Body of pancreas (tissue), 4 donors: ENCODE measurements around the gene HIP1. TPM values are rescaled to one million over a fixed set of nuclear protein-coding genes. Genes with fewer than 3 reads are reported as not detected.

Source experiments
- ATAC-seq: fragments of 150-250 bp; one replicate; pipeline ENCODE4 v1.9.1; 2016
- DNase-seq, 4 donors: peaks; one replicate each; pipeline ENCODE4 v3.0.0-alpha.2; 2019
- H3K27ac ChIP-seq, 4 donors: fragments of 200-600 bp; sonication (generic); 1 replicate in 3 of 4; 2 replicates in 1 of 4; pipeline versions ENCODE4 v1.5.1 to v1.6.1; 2016 to 2019; ENCODE audit warnings: mild to moderate bottlenecking in 1 of 4, mixed read lengths in 1 of 4, moderate library complexity in 1 of 4
- H3K27me3 ChIP-seq, 2 donors: fragments of 200-600 bp; sonication (generic); one replicate each; pipeline ENCODE4 v1.6.0; 2016; ENCODE audit warnings: mild to moderate bottlenecking in 1 of 2
- H3K36me3 ChIP-seq, 2 donors: fragments of 200-600 bp; sonication (generic); replicated peaks in 1 of 2; 2 replicates each; pipeline ENCODE4 v1.5.1; 2016; ENCODE audit warnings: low read depth in 2 of 2; ENCODE audit not compliant: insufficient read depth in 1 of 2
- H3K4me1 ChIP-seq: fragments of 200-600 bp; sonication (generic); one replicate; pipeline ENCODE4 v1.6.0; 2016
- H3K4me3 ChIP-seq, 2 donors: fragments of 200-600 bp; sonication (generic); 1 replicate in 1 of 2; 2 replicates in 1 of 2; pipeline ENCODE4 v1.5.1; 2016 to 2019
- H3K9me3 ChIP-seq, 3 donors: fragments of 200-600 bp; sonication (generic); 1 replicate in 2 of 3; 2 replicates in 1 of 3; pipeline ENCODE4 v1.5.1; 2016
- CTCF ChIP-seq, 7 experiments: fragments of 450-650 bp in 4 of 7; fragments of 200-600 bp in 3 of 7; sonication (generic) in 3 of 7; IDR thresholded peaks; one replicate each; pipeline ENCODE4 v1.5.1; 2016 to 2019; ENCODE audit warnings: antibody characterized with exemption in 7 of 7
- POLR2A ChIP-seq, 3 donors: fragments of 450-650 bp; IDR thresholded peaks; one replicate each; pipeline ENCODE4 v1.6.1; 2016; ENCODE audit warnings: antibody characterized with exemption in 3 of 3, mild to moderate bottlenecking in 2 of 3
- WGBS, 2 donors: methylation state at CpG; one replicate each; pipeline ENCODE4 v1.1.5; 2017; 5-methylcytosine and 5-hydroxymethylcytosine counted together
- intact Hi-C: fragments of 100-400 bp; cut with DNase I; formaldehyde crosslinking; loops from one replicate; pipeline ENCODE4 v1.15.1; 2023
- total RNA-seq, 2 donors: library from RNA; depleted of rRNA; stranded (reverse); fragments of >200 nt; gene quantifications; one replicate each; pipeline ENCODE4 v1.1.0, GENCODE V29; 2016

The HIP1 gene
- total RNA-seq, 2 donors from 2014 or later = 8.3 to 14.5 TPM

- TF ChIP-seq POLR2A (IDR thresholded peaks at IDR 0.05) (no peak), CTCF (IDR thresholded peaks at IDR 0.05) (no peak)
- H3K9me3 ChIP-seq = no peaks in the 10 kb centered on the region
- no peak overlapping the region for H3K27ac ChIP-seq
- H3K4me1 ChIP-seq = no peaks in the 10 kb centered on the region
- DNase-seq = no peak
- intact Hi-C loops = no loop called here
- no peak overlapping the region for H3K4me3 ChIP-seq
- 72 to 77% methylated on average over 9 of the region's 9 CpGs for WGBS, 2 donors
- ATAC-seq = no peak
- no peaks in the 10 kb centered on the region for H3K27me3 ChIP-seq
- no peaks in the 10 kb centered on the region for H3K36me3 ChIP-seq
Observed at GRCh38 chr7:75631711-75632110, 107.0 kb downstream of the HIP1 start.

- intact Hi-C loops = no loop called here
Observed at GRCh38 chr7:75630549-75630948, 108.2 kb downstream of the HIP1 start.

GRCh38 chr7:75629044-75629443 is 109.7 kb downstream of the HIP1 start:
- TF ChIP-seq CTCF (IDR thresholded peaks at IDR 0.05) (no peak), POLR2A (IDR thresholded peaks at IDR 0.05) (no peak)
- Histone ChIP-seq H3K4me3 (no peak overlapping the region), H3K27ac (no peak overlapping the region), H3K27me3 (no peaks in the 10 kb centered on the region), H3K4me1 (no peaks in the 10 kb centered on the region), H3K36me3 (no peaks in the 10 kb centered on the region), H3K9me3 (no peaks in the 10 kb centered on the region)
- ATAC-seq = no peak
- 88 to 97% methylated on average over 8 of the region's 8 CpGs for WGBS, 2 donors
- no peak for DNase-seq
- intact Hi-C loops = no loop called here

More at GRCh38 chr7:75630549-75630948, 108.2 kb downstream of the HIP1 start:
- no peaks in the 10 kb centered on the region for H3K36me3 ChIP-seq
- H3K4me1 ChIP-seq = no peaks in the 10 kb centered on the region
- no peak for DNase-seq
- 68 to 90% methylated on average over 3 of the region's 3 CpGs for WGBS, 2 donors
- ATAC-seq = no peak
- no peak overlapping the region for H3K27ac ChIP-seq
- H3K27me3 ChIP-seq = no peaks in the 10 kb centered on the region
- no peak for TF ChIP-seq CTCF (IDR thresholded peaks at IDR 0.05)
- TF ChIP-seq POLR2A (IDR thresholded peaks at IDR 0.05) = no peak
- H3K9me3 ChIP-seq = no peaks in the 10 kb centered on the region
- H3K4me3 ChIP-seq = no peak overlapping the region

GRCh38 chr7:75628055-75628454 is 110.7 kb downstream of the HIP1 start:
- H3K27ac ChIP-seq = no peak overlapping the region
- intact Hi-C loops = no loop called here
- DNase-seq (no peak), ATAC-seq (no peak)
- H3K27me3 ChIP-seq = no peaks in the 10 kb centered on the region
- H3K36me3 ChIP-seq = no peaks in the 10 kb centered on the region
- H3K9me3 ChIP-seq = no peaks in the 10 kb centered on the region
- no peak for TF ChIP-seq CTCF (IDR thresholded peaks at IDR 0.05)
- no peak for TF ChIP-seq POLR2A (IDR thresholded peaks at IDR 0.05)
- no peak overlapping the region for H3K4me3 ChIP-seq
- H3K4me1 ChIP-seq = no peaks in the 10 kb centered on the region

DNA sequence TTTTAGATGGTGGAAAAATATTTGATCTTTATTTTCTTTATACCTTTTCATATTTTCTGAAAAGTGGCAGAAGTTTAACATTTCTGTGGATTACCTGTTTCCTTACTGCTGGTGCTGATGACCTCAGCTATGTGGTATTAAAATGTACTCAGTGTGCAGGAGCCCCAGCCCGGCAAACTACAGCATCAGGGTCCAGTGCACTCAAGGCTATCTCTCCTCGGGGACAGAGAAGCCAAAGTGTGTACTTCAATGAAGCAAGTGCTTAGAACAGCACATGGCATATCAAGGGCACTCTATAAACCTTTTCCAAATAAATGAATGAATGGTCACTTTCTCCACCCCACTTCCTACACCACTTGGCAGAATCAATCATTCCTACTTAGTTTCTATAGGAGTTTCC is 111.8 kb downstream of the HIP1 start:
- H3K4me1 ChIP-seq = no peaks in the 10 kb centered on the region
- H3K4me3 ChIP-seq = no peak overlapping the region
- no peaks in the 10 kb centered on the region for H3K27me3 ChIP-seq
- TF ChIP-seq POLR2A (IDR thresholded peaks at IDR 0.05) = no peak
- no peak for TF ChIP-seq CTCF (IDR thresholded peaks at IDR 0.05)
- no peaks in the 10 kb centered on the region for H3K9me3 ChIP-seq
- H3K36me3 ChIP-seq = no peaks in the 10 kb centered on the region
- DNase-seq (no peak), ATAC-seq (no peak)
- intact Hi-C loops = no loop called here
- WGBS, 2 donors = 88 to 100% methylated on average over 2 of the region's 2 CpGs
- H3K27ac ChIP-seq = no peak overlapping the region
